GM21825 (cell line): ENCODE measurements around the gene NECAB3.
"Not testable (repeated sequence)": the region's sequence is repeated elsewhere in the genome, so short reads cannot be mapped to it uniquely, and the experiment has no call there.

Experiments
- ATAC-seq: cut with Tn5 transposase; IDR thresholded peaks from one replicate; pipeline ENCODE4 v1.9.1; 2021; ENCODE audit warnings: mild to moderate bottlenecking, moderate library complexity; ENCODE audit not compliant: unreplicated experiment

Gene NECAB3

DNA sequence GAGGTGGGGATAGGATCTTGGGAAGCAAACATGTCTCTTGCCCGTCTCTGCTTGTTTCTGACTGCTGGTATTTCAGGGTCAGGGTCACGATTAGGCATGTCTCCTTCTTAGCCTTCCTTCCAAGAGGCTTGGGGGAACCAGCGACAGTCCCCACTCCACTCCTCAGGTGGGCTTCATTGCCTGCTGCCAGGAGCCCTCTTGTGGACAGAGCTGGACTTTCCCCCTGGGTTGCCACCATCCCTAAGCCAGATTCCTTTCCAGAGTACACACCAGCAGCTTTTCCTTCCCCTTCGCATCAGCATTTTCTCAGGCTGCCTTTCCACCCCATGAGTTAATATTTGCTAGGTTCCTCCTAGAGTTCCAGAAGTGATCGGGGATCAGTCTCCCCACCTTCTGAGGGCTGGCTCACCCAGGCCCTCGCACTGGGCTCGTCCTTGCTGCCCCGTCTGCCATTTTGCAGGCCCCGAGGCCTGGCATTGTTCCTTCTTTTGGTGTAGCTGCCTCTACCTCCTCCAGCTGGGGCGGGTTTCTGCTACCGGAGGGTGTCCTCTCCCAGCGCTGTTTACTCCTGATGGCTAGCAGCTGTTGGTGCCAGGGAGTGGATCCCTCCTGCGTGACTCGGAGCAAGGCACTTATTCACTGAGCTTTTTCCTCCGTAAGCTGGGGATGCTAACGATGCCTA is 20.9 kb downstream of the NECAB3 start:
- ATAC-seq, result no peak

DNA sequence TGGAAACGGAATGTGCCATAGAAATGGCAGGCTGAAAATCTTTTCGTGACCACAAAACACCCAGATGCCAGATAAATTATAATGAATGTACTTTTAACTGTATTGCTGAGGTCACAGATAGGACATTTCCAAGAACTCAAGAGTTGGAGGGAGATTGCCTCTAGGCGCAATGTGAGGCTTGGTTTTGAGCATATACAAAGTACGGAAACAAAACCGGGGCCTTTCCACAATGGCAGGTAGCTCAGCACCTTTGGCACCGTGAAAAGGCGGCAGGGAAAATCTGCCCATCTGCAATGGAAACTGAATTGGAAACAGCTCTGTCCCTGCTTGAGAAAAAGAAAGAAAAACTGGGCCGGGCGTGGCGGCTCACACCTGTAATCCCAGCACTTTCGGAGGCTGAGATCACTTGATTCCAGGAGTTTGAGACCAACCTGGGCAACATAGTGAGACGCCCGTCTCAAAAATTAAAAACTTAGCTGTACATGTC is 22.6 kb downstream of the NECAB3 start:
- ATAC-seq, result no peak

DNA sequence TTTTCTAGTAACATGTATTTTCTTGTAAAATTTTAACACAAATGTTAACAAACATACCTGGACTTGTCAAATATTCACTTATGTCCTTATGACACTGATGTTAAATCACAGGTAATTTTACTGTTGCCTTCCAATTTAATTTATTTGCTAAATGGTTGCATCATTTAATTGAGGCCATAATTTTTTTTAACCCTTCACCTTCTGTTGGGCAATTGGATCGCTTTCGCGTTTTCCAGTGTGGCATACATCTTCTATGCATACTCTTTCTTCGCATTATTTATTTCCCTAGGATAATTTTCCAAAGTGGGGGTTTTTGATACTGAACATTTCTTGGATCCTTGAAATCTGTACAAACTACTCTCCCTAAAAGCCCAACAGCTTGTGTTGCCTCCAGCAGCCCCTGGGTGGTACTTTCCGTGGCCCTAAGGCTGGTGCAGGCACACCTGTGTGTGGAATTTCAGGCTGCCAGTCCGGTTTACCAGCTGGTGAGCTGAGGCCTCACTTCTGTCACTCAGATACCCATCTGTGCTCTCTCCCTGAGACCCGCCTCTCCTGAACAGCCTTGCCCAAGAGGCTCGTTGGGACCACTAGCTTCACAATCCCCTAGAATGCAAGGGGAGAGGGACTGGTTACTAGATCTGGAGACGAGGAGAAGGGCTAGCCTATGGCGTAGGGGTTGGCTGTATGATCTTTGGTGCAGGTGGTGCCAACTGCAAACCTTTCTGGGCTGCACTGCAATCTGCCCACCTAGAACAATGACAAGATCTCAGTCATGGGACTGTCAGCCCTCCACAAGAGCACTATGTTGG is 23.3 kb downstream of the NECAB3 start:
- ATAC-seq, result no peak

DNA sequence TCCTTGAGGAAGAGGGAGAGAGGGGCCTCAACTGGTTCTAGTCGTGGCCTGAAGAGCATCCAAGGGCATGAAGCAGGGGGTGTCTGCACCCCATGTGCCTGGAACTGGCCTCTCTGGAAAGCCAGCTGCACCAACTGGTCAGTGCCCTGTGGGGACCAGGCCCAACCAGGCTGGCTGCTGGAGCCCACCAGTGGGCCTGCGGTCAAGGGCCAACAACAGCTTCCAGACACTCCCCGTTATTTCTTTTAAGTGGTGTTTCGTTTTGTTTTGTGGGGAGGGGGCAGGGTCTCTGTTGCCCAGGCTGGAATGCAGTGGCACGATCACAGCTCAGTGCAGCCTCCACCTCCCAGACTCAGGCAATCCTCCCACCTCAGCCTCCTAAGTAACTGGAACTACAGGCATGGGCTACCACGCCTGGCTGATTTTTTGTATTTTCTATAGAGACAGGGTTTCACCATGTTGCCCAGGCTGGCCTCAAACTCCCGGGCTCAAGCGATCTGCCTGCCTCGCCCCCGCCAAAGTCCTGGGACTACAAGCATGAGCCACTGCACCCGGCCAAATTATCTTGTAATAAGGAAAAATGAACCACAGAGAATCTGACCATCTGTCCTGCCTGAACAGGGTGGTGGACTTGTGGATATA is 24.0 kb downstream of the NECAB3 start:
- no peak for ATAC-seq

DNA sequence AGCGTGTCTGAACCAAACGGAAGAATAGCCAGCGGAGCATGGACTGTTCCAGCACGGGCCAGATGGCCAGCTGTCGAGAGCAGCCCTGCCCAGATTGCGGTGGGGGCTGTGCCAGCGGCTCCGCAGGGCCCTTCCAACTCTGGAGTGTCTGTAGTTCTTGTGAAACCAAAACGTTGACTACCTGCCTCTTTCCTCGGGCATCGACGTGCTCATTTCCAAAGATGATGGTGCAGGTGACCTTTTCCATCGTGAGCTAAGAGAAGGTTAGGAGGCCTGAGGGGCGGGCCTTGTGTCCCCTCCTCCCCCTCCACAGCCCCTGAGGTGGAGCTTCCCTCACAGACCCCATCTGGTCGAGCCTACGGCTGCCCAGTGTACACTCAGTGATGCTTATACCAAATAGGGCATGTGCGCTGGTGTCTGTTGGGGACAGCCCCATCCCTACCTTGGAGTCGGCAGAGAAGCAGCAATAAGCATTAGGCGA is 25.0 kb downstream of the NECAB3 start:
- no peak for ATAC-seq

DNA sequence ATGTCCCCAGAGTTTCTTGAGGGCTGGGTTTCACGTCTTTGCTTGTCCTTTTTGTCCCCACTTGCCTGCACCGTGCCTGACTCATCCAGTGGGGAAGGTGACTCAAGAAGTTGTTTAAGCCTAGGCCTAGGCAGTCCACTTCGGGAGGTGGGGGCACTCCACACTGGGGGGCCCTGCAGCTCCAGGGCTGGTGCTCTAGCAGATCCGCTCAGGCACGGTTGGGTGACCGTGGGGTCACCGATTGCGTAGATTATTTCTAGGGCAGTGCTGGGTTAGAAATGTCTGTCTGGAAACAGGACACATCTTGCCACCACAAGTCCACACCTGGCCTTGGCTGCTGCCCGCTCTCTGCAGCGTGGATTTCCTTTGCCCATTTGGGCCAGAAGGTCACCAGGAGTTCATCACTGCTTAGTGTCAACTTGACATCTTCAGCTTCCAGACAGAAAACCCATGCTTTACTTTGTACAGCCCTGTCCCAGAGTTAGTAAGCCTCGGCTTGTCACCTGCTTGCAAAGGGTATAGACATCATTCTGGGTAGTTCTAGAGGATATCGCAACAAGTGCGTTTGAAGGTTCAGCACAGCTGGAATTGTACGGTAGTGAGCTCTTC is 25.7 kb downstream of the NECAB3 start:
- no peak for ATAC-seq

DNA sequence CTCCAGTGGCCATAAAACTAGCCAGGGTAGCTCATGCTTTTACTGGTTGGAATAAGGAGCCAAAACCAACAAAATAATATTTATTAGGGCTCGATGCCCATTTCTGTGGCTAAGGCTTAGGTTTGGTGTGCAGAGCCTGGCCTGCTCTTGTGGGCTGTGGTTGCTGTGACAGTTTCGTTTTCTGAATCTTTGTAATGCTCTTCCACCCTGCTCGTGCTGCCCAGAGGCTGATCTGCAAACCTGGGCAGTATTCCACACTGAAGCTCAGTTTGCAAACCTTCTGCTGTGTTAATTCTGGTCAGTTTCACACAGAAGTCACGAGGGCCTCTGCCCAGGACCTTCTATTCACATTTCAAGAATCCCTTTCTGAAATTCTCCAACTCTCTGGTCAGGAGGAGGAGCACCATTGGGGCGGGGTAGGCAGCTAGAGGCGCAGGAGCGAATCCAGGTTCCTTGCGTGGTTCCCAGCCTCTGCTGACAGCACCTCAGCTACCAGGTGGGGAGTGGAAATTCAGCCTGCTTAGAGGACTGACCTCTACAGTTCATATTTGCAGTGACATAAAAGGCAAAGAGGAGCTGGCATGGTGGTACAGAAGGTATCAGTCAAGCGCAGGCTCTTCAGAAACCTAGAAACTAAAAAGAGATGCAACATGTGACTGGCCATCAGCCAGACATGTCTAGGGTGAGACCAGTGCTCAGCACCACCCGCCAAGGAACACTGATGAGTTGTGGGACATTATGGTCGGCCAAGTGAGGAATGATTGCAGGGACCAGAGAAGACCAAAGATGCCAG is 26.4 kb downstream of the NECAB3 start:
- ATAC-seq, result peak; percentile 72

DNA sequence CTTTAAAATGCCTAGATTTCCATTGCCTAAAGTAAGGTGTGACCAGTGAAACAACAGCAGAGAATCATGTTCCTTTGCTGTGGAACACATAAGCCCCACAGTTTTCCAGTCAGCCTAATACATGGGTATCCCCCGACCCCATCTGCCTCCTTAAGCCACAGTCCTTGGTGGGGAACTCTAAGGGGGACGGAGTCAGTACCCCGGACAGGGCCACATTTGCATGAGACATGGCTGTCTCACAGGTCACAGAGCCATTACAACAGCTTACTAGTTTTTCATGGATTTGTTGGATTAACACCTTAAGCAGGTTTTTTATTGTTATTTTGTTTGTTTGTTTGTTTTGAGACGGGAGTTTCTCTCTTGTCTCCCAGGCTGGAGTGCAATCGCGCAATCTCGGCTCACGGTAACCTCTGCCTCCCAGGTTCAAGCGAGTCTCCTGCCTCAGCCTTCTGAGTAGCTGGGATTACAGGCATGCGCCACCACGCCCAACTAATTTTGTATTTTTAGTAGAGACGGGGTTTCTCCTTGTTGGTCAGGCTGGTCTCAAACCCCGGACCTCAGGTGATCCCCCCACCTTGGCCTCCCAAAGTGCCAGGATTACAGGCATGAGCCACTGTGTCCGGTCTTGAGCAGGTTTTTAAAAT is 27.1 kb downstream of the NECAB3 start:
- not testable (repeated sequence) for ATAC-seq

DNA sequence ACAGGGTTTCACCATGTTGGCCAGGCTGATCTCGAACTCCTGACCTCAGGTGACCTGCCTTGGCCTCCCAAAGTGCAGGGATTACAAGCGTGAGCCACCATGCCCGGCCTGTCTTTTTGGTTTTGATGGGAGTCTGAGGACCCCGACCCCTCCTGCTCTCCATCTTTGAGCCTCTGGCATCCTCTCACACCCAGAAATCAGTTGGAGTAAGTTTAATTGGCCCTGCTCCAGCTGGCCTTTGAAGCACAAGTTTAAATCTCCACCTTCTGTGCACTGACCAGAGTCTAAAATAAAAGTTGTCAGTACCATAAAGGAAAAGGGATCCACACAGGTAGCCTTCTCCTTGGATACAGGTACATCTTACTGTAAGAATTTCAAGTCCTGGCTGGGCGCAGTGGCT is 28.0 kb downstream of the NECAB3 start:
- no peak for ATAC-seq

DNA sequence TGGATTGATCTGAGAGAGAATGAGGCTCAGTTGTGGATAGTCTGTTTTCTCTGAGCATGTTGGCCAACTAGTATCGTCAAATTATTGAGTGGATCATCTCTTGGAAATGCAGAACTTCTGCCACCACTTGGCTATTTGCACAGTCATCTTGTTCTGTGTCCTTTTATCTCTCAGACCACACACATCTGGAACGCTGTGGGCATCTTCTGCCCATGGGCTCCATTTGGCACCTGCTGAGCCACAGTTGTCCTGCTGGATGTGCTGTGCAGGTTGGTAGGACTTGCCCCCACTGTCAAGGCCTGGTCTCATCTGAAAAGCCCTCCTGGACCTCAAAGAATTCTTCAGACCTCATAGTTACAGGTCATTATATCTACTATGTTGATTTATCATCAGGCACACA is 28.8 kb downstream of the NECAB3 start:
- ATAC-seq, result no peak

DNA sequence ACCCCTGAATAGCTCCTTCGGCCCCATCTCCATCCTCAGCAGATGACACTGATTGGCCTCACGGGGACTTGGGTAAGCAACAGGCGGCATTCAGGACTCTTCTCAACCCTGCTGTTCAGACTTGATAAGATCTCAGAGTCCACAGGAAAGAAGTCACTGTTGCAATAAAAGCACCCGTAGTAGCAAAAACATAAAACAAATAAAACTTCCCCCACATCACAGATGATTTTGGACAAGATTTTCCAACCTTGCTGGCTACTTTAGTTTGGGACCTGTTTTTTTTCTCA is 29.2 kb downstream of the NECAB3 start:
- ATAC-seq, result no peak

DNA sequence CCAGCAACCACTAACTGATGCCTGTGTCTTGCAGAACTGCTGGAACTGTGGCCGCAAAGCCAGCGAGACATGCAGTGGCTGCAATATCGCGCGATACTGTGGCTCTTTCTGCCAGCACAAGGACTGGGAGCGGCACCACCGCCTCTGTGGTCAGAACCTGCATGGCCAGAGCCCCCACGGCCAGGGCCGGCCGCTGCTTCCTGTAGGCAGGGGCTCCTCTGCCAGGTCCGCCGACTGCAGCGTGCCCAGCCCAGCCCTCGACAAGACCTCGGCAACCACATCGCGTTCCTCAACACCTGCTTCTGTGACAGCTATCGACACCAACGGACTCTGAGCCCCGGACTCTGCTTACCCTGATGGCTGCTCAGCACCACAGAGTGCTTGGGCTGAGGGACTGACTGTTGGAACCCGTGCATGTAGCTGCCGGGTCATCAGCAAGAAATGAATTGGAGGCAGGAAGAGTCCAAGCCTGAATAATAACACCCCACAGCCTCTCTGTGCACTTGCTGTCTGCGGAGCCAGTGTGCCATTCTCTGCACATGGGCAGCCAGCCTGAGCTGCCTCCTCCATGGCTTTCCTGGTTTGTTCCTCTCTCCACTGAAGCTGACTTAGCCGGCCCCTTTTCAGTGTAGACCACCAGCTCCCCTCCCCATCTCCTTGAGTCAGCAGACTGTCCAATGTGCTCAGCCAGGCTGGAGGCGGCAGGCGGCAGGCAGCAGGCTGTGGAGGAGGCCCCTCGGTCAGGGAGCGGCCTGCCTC is 29.7 kb downstream of the NECAB3 start:
- no peak for ATAC-seq

DNA sequence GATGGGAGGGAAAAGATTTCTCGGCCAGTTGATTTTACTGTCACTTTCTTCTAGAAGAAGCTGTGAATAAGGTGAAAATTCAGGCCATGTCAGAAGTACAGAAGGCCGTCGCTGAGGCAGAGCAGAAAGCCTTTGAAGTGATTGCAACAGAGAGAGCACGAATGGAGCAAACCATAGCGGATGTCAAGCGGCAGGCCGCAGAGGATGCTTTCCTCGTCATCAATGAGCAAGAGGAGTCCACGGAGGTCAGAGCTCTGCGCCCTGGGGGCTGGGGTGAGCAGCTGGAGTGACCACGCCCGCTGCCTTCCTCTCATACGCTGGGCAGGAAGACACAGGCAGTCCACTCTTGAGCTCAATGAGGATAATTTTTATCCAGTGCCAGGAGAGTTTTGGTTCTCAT is 33.9 kb downstream of the NECAB3 start:
- no peak for ATAC-seq

DNA sequence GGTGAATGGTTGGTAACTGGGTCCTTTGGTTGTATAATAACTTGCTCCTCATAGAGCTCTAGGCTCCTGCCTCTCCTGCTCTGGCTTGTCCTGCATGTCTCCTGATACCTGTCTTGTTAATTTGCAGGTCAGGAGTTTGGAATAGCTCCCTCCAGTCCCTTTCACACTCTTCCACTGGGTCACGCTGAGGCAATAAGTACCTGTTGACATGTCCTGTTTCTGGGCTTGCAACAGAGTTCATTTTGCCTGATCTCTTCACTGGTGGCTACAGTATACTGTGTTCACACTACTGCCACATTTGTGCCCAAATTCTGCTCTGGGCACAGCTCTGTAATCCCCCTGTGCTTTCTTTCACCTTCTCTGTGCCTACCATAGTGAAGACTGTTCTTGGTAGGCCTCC is 37.5 kb downstream of the NECAB3 start:
- no peak for ATAC-seq

DNA sequence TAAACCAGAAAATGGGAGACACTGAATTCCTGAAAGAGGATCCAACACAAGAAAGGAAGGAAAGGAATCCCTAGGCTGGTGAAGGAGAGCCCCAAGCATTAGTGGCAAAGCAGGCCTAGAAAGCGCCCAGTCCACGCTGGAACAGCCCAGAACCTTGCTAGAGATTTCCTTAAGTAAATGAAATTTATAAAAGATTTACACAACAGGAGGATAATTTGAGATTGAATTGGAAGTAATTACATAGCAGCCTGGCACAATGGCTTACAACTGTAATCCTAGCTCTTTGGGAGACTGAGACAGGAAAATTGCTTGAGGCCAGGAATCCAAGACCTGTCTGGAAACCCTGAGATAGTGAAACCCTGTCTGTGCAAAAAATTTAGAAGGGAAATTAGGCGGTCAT is 38.9 kb downstream of the NECAB3 start:
- ATAC-seq, result no peak

DNA sequence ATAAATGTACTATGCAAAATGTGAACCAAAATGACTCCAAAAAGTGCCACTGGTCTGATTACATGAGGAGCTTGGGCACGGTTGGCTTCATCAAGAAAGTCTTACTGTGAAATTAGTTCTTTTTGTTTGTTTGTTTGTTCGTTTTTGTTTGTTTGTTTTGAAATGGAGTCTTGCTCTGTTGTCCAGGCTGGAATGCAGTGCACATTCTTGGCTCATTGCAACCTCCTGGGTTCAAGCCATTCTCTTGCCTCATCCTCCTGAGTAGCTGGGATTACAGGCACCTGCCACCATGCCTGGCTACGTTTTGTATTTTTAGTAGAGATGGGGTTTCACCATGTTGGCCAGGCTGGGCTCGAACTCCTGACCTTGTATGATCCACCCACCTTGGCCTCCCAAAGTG is 42.3 kb downstream of the NECAB3 start:
- not testable (repeated sequence) for ATAC-seq

DNA sequence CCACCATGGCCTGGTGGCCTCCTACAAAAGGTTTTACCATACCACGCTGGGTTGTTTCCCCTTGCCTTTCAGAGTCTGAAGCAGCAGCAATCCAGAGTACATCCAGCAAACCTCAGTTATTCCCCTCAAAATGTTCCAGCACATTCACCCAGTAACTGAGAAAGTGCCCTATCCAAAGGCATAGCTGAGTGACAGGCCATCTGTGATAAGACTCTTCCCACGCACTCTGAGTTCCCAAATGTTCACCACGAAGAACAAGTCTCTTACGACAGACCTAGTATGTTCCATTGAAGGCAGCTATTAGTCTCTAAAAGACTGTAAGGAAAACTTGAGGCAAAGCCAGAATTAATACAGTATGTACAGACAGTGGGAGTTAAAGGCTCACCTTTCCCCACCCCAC is 43.7 kb downstream of the NECAB3 start:
- ATAC-seq, result no peak

DNA sequence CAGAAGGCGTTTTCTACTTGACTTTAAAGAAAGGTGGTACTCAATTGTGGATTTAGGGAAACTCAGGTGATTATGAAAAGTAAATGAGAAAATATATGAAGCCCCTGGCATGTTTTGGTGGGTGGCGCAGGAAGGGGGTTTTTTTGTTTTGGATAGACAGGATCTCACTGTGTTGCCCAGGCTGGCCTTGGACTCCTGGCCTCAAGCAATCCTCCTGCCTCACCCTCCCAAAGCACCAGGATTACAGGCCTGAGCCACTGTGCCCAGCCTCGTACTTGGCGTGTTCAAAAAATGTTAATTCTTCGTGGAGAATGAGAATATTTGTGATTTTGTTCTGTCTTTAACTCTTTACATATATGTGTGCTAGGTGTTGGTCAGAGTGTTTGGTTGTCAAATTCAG is 44.2 kb downstream of the NECAB3 start:
- no peak for ATAC-seq

DNA sequence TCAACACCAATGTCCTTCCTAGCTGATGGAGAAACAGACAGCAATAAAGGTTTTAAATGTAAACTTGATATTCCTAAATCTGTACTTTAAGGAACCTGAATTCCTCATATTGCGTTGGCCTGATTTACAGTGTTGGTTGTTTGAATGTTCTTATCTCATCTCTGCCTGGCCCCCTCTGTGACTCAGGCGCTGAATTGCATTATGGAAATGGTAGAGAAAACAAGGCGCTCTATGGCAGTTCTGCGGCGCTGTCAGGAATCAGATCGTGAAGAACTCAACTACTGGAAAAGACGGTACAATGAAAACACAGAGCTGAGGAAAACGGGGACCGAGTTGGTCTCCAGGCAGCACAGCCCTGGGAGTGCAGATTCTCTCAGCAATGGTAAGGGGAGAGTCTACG is 44.7 kb downstream of the NECAB3 start:
- ATAC-seq, result no peak
